ENCODE data around the gene TTLL5.

TTLL5 gene

GRCh38 chr14:75909630-75910029 is 248.6 kb downstream of the TTLL5 start:
- H3K9ac ChIP-seq = no peak overlapping the region
- no peaks in the 10 kb centered on the region for H4K20me1 ChIP-seq (ENCODE audit: insufficient read depth)
- peaks cover 6% of the 10 kb centered on the region for H3K4me1 ChIP-seq (ENCODE audit: low read depth, poor library complexity, severe bottlenecking)
- no peak overlapping the region for H3K27ac ChIP-seq
- no peaks in the 10 kb centered on the region for H3K27me3 ChIP-seq (ENCODE audit: insufficient read depth, low read depth)
- H3K4me3 ChIP-seq (IDR thresholded peaks at IDR 0.05; ENCODE audit: insufficient read depth, low read depth, low read length) = no peak overlapping the region
- no peak overlapping the region for H3K4me2 ChIP-seq
- no peak overlapping the region for H2AFZ ChIP-seq (ENCODE audit: low read depth)
- H3K36me3 ChIP-seq (ENCODE audit: insufficient read depth) = no peaks in the 10 kb centered on the region
- H3K79me2 ChIP-seq (ENCODE audit: insufficient read depth, low read depth) = no peaks in the 10 kb centered on the region
- TF ChIP-seq CTCF (conservative IDR thresholded peaks at IDR 0.05; ENCODE audit: low read depth, low read length) = no peak

- Histone ChIP-seq H3K4me2 (no peak overlapping the region), H3K4me1 (ENCODE audit: low read depth, poor library complexity, severe bottlenecking) (peaks cover 10% of the 10 kb centered on the region), H3K27ac (no peak overlapping the region), H3K9ac (no peak overlapping the region), H3K27me3 (ENCODE audit: insufficient read depth, low read depth) (no peaks in the 10 kb centered on the region), H3K4me3 (IDR thresholded peaks at IDR 0.05; ENCODE audit: insufficient read depth, low read depth, low read length) (no peak overlapping the region), H4K20me1 (ENCODE audit: insufficient read depth) (no peaks in the 10 kb centered on the region), H3K36me3 (ENCODE audit: insufficient read depth) (no peaks in the 10 kb centered on the region), H2AFZ (ENCODE audit: low read depth) (no peak overlapping the region), H3K79me2 (ENCODE audit: insufficient read depth, low read depth) (no peaks in the 10 kb centered on the region)
- no peak for TF ChIP-seq CTCF (conservative IDR thresholded peaks at IDR 0.05; ENCODE audit: low read depth, low read length)
Observed at GRCh38 chr14:75910048-75910447, 249.0 kb downstream of the TTLL5 start.

- Histone ChIP-seq H2AFZ (ENCODE audit: low read depth) (no peak overlapping the region), H3K79me2 (ENCODE audit: insufficient read depth, low read depth) (no peaks in the 10 kb centered on the region), H4K20me1 (ENCODE audit: insufficient read depth) (no peaks in the 10 kb centered on the region), H3K4me3 (IDR thresholded peaks at IDR 0.05; ENCODE audit: insufficient read depth, low read depth, low read length) (no peak overlapping the region), H3K9ac (no peak overlapping the region), H3K4me1 (ENCODE audit: low read depth, poor library complexity, severe bottlenecking) (peaks cover 5% of the 10 kb centered on the region), H3K4me2 (no peak overlapping the region), H3K36me3 (ENCODE audit: insufficient read depth) (no peaks in the 10 kb centered on the region), H3K27ac (no peak overlapping the region), H3K27me3 (ENCODE audit: insufficient read depth, low read depth) (no peaks in the 10 kb centered on the region)
- TF ChIP-seq CTCF (conservative IDR thresholded peaks at IDR 0.05; ENCODE audit: low read depth, low read length) = no peak
Observed at GRCh38 chr14:75911883-75912282, 250.8 kb downstream of the TTLL5 start.

GRCh38 chr14:75913183-75913582 is 252.1 kb downstream of the TTLL5 start:
- Histone ChIP-seq H3K36me3 (ENCODE audit: insufficient read depth) (no peaks in the 10 kb centered on the region), H3K4me2 (no peak overlapping the region), H2AFZ (ENCODE audit: low read depth) (no peak overlapping the region), H3K27me3 (ENCODE audit: insufficient read depth, low read depth) (no peaks in the 10 kb centered on the region), H3K9ac (no peak overlapping the region), H3K79me2 (ENCODE audit: insufficient read depth, low read depth) (no peaks in the 10 kb centered on the region), H3K27ac (no peak overlapping the region), H4K20me1 (ENCODE audit: insufficient read depth) (no peaks in the 10 kb centered on the region), H3K4me3 (IDR thresholded peaks at IDR 0.05; ENCODE audit: insufficient read depth, low read depth, low read length) (no peak overlapping the region), H3K4me1 (ENCODE audit: low read depth, poor library complexity, severe bottlenecking) (peaks cover 5% of the 10 kb centered on the region)
- no peak for TF ChIP-seq CTCF (conservative IDR thresholded peaks at IDR 0.05; ENCODE audit: low read depth, low read length)

Data from KMS-11 (cell line).